Middle frontal gyrus (tissue), 1 donor: ENCODE data around the gene PCED1B.
"Not testable (repeated sequence)": the region's sequence is repeated elsewhere in the genome, so short reads cannot be mapped to it uniquely, and the experiment has no call there.

Experiments used
- DNase-seq: peaks from one replicate; pipeline ENCODE4 v3.0.0-alpha.2; 2015; ENCODE audit warnings: low spot score; ENCODE audit errors: extremely low spot score

Gene PCED1B

DNA sequence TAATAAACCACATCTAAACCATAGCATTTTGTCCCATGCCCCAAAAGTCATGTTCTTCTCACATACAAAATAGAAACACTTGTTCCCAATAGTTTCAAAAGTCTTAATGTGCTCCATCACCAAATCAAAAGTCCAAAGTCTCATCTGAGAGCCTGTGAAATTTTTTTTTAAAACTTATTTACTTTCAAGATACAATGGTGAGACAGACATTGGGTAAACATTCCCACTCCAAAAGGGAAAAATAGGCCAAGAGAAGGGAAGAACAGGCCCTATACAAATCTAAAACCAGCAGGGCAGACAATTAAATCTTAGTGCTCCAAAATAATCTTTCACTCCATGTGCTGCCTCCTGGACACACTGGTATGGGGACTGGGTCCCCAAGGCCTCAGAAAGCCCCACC, 84.7 kb downstream of the PCED1B start:
- DNase-seq: no peak

DNA sequence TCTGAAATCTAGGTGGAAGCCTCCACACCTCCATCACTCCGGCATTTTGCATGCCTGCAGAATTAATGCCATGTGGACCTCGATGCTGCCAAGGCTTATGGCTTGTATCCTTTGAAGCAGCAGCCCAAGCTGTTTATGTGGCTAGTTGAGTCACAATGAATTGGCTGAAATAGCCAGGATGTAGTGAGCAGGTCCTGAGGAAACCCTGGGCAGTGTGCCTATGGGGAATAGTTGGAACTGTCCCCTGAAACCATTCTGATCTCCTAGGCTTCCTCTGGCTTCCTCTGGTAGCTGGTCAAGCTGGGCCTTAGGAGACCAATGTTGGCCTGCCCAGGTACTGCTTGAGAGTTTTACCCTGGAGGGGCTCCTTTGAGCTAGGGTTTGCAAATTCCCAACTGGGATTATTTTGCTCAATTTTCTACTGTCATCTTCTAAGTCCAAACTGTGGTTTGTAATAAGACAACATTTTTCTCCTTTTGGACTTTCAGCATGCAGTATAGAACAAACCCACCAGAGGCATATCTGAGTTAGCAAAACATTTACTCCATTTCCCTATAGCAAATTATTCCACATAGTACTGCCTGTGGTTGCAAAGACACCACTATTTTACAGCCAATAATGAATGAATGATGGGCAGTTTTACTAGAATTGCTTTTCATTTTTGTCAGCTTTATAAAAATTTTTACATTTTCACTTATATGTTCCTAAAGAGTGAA, 85.5 kb downstream of the PCED1B start:
- no peak for DNase-seq

DNA sequence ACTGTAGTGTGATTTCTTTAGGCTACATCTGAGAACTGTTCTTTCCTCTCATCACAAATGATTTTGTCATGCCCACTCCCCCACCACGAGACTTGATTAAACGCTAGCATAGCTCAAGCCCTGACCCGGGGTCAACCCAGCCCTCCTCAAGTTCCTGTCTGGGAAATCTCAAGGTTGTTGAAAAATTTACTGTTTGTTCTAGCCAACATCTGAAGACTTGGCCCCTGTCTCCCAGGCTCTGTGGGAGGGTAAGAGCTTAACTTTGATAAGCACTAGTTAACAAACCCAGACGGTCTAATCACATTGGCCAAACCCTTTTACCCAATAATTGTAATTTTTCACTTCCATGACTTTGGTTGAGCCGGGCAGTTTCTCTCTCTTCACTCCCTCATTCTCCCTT, 86.5 kb downstream of the PCED1B start:
- no peak for DNase-seq

DNA sequence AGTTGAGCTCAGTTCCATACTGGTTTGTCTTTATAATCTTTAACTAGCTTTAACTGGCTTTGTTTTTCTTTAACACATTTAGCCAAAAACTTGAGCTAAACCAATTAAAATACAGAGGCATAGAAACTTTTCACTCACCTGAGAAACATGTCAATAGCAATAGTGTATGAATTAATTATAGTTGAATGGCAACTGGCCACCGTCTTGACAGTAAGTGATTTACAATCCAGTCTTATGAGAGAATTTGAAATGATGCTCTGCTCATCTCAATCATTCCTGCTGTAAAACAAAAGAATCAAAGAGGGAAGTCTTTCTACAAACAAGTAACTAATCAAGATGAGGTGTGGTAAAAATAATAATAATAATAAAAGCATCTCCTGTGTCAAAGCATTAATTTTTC, 86.9 kb downstream of the PCED1B start:
- DNase-seq: no peak

DNA sequence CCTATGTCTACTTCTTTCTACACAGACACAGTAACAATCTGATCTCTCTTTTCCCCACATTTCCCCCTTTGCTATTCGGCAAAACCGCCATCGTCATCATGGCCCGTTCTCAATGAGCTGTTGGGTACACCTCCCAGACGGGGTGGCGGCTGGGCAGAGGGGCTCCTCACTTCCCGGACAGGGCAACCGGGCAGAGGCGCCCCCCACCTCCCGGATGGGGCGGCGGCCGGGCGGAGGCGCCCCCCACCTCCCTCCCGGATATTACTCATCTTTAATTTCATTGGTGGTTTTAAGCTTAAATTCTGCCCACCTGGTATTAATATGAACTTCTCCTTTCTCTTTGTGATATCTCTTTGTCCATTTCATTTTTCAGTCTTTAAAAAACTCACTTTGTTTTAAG, 90.9 kb downstream of the PCED1B start:
- not testable (repeated sequence) for DNase-seq

DNA sequence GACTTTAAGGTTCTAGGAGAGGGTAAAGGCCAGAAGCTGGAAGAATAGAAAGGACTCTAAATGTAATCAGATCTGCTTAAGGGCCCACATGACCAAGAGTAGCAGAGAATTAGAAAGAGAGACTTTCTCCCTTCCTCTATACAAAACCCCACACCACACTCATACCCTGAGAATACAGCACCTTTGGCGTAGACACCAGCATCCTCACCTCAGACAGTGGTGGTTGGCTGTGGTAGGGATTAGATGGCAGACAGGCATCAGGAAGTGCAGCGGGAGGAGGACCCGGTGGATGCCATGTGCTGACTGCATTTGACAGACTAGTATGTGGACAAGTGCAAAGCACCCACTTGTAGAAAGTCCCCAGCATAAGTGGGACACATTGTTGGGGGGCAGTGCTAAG, 98.6 kb downstream of the PCED1B start:
- no peak for DNase-seq

DNA sequence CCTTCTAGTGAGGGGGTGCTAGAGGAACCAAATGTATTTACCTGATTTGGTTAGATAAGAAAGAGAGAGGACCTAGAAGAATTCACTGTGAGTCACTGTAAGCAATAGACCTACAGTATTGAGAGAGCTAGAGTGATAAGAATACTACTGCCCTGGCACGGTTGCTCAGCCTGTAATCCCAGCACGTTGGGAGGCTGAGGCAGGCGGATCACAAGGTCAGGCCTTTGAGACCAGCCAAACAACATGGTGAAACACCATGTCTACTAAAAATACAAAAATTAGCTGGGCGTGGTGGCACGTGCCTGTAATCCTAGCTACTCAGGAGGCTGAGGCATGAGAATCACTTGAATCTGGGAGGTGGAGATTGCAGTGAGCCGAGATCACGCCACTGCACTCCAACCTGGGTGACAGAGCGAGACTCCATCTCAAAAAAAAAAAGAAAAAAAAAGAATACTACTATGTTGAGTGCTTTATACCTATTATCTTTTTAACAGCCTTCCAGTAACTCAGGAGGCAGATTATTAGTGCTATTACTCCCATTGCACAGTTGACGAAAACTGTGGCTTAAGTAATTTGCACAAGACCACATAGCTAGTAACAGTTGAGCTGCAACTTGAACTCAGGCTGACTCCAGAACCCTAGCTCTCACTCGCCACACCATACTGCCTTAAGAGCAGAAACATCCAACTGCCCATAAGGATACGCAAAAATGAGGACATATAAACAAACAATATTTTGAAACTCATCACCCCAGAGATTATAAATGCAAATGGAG, 102.9 kb downstream of the PCED1B start:
- not testable (repeated sequence) for DNase-seq

DNA sequence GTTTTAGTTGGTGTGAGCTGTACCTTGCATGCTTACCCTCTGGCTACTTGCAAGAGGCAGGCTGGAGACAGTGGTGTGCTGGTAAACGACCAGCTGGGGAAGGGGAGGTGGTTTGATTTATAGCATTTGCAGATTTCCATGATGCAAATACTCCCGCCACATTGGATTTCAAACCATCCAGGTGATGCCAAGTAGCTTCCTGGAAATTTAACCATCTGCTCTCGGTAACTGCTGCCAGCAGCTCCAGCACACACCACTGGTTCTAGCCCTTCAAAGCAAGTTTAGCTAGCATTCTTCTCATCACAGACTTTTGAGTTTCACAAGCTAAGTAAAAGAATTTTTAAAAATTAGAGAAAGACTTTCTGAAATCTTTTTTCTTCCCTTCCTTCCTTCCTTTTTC, 104.8 kb downstream of the PCED1B start:
- DNase-seq: no peak

DNA sequence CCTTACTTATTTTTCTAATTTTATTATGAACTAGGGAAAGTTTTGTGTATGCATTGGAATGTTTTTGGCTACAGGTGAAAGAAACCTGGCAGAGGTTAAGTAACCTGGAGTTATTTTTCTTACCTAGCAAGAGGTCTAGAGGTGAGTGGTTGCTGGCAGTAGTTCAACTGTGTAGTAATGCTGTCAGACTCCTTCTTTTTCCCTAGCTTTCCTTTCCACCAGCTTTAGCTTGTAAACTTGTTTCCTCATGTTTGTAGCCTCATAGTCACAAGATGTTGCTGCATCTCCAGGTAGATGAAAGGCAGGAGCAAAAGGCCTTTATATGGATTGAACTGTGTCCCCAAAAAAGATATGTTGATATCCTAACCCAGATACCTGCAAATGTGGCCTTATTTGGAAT, 105.4 kb downstream of the PCED1B start:
- DNase-seq: no peak

DNA sequence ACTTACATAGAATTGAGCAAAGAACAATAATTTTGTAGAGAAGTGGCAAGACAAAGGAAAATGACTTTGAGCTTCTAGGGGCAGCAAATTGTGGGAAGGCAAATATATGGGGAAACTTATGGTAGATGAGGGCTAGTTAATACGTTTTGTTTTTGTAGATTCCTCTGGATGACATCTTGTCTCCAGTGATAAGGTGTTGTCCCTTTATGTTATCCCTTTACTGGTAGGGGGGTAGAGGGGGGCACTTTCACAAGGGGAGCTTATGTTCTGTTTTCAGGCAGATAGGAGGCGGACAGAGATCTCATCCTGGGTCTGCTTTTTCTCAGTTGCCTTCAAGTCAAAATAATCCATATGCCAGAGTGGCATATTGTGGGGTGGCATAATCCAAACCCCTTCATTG, 106.8 kb downstream of the PCED1B start:
- no peak for DNase-seq

DNA sequence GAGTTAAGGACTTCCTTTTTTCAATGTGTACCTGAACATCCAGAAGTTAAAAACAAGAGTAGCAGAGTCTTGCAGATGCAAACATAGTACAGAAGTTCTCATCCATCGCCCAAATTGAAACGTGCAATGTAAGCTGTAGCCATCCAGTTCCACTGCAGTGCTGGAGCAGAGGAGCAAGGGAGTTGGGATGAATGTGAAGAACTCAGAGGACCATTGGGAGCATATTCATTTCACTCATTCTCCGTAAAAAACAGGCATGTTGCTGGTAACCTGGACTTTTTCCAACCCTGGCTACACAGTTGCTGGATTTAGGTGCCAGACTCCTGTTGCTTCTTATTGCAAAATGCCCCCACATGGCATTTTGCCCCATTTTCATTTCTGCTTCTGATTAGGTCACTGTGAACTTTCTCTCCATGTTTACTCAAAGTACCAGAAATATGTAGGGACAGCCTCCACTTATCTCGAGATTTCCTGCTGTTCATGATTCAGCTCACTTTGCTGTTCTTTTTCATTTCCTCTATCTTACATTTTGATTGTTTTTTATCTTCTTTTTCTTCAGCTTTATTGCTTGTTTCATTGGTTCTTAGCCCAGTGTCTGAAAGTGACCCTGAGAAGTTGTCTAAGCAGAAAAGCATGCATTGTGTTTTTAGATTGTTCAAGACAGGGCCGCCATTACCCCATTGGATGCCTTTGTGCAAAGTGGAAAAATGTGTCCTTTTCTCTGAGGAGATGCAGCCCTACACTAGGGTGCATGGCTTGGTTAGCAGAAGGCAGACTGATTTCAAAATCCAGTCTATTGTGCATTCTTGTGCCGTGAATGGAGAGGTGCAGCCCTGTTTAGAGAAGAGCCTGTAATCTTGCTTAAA, 109.4 kb downstream of the PCED1B start:
- no peak for DNase-seq

DNA sequence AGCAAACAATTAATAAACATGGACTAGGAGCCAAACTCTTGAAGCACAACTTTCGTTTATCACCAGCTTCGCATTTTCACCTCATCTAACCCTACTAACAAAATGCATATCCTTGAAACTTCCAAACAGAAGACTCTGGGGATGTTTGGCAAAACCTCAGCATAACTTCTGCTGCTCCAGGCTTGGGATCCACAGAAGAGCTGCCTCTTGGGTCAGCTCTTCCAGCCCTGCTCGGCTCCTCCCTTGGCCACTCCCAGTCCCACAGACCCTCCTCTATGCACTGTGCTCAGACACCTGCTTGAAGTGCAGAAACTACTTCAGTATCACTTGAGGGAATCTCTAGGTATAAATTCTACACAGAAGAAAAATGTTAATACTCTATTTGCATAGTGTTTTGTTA, 110.3 kb downstream of the PCED1B start:
- no peak for DNase-seq

DNA sequence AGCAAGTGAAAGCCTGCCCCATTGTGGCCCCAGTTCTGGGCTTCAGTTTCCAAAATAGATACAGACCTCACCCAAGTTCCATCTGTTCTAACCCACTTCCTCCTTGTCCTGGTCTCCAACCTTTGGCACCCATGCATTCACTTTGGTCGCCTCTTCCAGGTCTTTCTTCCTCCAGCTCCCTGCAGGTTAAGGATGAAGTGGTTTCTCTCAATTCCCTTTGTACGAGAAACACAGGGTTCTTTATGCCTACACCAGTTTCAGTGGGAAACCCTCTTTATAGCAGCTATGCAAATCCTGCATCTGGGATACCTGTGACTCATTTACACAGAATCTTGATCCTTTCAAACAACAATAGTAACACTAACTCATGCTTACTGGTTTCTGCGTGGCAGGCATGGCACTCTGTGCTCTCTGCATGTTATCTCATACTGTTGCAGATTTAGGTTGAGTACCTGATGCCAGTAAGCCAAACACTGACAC, 110.9 kb downstream of the PCED1B start:
- DNase-seq: no peak

DNA sequence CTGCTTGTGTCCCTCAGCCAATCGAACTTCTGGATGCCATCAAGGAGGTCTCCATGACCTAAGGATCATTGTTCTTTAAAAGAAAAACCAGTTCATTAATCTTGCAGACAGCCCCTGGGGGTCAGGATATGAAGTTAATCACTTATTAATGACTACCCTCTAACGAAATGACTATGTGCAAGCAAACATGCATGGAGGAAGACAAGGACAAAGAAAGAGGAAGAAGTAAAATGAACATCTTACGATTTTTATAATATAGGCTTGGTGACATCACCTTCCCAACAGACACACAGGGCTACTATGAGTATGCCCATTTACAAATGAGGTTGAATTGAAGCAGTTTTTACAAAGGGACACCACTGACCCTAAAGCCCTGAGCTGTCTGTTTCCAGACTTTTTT, 111.5 kb downstream of the PCED1B start:
- no peak for DNase-seq

DNA sequence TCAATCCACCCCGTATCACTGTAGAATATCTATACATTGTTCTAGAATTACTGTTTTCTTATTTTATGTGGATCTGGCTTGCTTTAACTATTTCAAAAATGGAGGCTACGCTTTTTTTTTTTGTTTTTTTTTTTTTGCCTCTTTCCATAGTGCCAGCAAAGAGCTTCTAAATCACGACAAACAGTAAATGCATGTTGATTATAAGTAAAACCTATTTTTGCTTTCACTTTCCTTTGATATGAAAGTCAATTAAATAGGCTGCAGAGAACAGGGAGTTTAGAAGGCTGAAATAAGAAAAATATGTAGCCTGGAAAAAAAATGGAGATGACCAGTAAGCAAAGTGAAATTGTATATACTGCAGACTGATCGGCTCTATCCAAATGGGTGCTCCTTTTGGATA, 112.6 kb downstream of the PCED1B start:
- no peak for DNase-seq

DNA sequence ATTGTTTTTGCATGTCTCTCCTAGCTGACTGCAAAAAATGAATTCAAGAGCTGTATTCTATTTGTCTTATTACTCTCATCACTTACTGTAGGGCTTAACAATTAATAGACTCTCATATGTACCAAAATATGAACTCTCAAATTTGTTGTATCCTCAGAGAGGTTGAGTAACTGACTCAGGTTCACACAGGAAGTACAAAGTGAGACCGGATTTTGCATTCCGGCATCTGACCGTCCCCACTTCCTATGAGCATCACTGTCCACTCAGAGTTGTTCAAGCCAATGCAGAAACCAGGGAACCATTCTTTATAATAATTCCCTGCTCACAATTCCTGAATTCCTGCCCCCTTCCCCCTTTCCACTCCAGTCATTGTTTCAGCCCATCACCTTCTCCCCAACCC, 113.6 kb downstream of the PCED1B start:
- DNase-seq: no peak

DNA sequence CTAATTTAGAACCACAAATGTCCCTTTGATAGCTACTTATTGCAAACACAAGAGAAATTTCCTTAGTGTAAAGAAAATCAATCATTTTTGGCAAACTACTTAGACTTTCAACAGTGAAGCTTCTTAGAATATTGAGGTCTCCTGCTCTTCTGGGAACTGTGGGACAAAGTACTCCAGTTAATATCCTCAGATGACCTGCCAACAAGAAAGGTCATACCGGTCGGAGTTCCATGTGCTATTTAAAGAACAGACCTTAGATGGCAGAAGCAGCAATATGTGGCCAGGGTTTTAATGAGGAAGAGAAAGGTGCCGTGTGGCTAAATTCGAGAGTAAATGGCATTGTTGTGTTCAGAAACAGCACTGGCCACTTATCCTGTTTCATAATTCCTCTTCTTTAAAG, 115.1 kb downstream of the PCED1B start:
- no peak for DNase-seq

DNA sequence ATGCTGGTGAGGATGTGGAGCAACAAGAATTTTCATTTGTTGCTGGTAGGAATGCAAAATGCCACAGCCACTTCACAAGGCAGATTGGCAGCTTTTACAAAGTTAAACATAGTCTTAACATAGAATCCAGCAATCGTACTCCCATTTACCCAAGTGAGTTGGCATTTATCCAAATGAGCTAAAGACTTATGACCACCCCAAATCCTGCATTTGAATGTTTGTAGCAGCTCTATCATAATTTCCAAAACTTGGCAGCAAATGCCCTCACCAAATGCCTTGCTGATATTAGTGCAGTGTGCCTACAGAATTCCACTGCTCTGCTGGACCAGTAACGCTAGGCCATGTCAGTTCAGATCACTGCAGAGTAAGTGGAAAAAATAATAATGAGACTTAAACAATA, 121.0 kb downstream of the PCED1B start:
- DNase-seq: no peak

DNA sequence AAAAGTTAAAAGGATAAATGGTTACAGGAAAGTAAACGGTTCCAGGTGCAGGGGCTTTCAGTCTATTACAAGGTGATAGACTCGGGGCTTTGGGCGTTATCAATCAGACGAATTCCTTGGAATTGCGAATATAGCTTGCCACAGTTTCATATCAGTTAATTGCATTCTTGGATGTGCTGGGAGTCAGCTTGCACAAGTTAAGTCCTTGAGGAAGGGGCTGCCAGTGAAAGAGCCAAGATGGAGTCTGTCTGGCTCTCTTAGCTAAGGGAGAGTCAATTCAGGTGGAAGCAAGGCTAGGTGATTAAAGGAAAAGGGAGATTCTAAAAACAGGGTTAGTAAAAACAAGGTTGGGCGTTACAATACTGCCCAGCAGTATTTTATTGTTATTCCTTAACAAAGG, 121.8 kb downstream of the PCED1B start:
- DNase-seq: not testable (repeated sequence)

DNA sequence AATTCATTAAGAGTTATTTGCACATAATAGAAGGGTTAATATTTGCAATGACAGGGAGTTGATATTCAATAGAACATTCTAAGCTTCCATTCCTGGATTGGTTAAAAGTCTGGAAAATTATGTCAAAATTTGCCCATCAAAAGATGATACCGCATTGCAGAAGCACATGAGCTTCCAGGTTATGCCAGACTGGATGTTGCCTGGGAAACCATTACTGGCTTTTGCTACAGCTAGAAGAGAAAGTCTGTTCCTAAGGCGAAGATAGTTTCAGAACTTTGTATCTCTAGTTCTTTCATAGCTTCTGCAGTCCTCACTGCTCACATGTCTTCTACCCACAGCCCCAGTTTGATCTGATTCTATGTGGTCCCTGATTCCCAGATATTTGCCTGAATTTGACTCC, 122.8 kb downstream of the PCED1B start:
- DNase-seq: no peak

DNA sequence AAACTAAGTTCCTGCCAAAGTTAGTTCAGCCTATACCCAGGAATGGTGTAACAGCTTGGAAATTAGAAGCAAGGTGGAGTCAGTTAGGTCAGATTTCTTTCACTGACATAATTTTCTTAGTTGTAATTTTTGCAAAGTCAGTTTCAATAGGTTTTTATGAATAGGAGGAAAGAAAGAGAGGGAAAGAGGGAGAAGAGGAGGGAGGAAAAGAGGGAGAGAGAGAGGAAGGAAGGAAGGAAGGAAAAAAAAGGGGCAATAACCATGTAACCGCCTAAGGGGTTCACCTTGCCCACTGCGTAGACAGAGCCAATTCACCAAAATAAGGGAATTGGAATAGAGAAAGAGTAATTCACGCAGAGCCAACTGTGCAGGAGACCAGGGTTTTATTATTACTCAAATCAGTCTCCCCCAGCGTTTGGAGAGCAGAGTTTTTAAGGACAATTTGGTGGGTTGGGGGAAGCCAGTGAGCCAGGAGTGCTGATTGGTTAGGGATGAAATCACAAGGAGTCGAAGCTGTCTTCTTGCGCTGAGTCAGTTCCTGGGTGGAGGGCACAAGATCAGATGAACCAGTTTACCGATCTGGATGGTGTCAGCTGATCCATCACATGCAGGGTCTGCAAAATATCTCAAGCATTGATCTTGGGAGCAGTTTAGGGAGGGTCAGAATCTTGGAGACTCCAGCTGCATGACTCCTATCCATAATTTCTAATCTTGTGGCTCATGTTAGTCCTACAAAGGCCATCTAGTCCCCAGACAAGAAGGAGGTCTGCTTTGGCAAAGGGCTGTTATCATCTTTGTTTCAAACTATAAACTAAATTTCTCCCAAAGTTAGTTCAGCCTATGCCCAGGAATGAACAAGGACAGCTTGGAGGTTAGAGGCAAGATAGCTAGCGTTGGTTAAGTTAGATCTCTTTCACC, 126.4 kb downstream of the PCED1B start:
- no peak for DNase-seq
